NB4 (cell line): Measurements from ENCODE around the gene UBR2.

Experiments used
- POLR2A ChIP-seq: IDR thresholded peaks from 2 replicates; pipeline ENCODE4 v1.6.1; 2011; ENCODE audit warnings: mild to moderate bottlenecking; ENCODE audit not compliant: insufficient read length; ENCODE audit errors: extremely low read depth
- TF ChIP-seq, protein P1 (sequence below): IDR thresholded peaks from one replicate; pipeline ENCODE4 v1.5.1; 2012; ENCODE audit warnings: low read depth, low read length
- TF ChIP-seq, protein P2 (sequence below): IDR thresholded peaks from 2 replicates; pipeline ENCODE4 v1.6.1; 2011; ENCODE audit warnings: low read depth, low read length

DNA sequence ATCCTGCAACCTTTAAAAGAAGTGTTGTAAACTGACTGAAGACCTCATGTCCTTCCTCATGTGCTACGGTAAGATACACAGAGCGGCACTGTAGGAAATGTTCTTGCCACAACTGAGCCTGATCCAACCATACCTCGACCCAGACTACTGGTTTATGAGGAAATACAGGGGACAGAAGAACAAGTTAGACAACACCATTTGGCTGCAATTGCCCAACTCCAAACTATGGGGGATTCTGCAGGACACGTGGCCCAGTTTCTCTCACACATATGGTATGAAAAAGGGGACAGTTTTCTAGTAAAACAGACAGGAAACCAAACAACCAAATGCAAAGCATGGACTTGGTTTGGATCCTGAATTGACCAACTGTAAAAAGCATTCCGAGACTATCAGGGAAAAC, 148.1 kb downstream of the UBR2 start:
- TF ChIP-seq, protein P1, sequence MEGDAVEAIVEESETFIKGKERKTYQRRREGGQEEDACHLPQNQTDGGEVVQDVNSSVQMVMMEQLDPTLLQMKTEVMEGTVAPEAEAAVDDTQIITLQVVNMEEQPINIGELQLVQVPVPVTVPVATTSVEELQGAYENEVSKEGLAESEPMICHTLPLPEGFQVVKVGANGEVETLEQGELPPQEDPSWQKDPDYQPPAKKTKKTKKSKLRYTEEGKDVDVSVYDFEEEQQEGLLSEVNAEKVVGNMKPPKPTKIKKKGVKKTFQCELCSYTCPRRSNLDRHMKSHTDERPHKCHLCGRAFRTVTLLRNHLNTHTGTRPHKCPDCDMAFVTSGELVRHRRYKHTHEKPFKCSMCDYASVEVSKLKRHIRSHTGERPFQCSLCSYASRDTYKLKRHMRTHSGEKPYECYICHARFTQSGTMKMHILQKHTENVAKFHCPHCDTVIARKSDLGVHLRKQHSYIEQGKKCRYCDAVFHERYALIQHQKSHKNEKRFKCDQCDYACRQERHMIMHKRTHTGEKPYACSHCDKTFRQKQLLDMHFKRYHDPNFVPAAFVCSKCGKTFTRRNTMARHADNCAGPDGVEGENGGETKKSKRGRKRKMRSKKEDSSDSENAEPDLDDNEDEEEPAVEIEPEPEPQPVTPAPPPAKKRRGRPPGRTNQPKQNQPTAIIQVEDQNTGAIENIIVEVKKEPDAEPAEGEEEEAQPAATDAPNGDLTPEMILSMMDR, result no peak
- no peak for TF ChIP-seq POLR2A
- TF ChIP-seq, protein P2, sequence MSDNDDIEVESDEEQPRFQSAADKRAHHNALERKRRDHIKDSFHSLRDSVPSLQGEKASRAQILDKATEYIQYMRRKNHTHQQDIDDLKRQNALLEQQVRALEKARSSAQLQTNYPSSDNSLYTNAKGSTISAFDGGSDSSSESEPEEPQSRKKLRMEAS, result no peak
